ENCODE measurements around the gene MAP3K9.

Gene MAP3K9

DNA sequence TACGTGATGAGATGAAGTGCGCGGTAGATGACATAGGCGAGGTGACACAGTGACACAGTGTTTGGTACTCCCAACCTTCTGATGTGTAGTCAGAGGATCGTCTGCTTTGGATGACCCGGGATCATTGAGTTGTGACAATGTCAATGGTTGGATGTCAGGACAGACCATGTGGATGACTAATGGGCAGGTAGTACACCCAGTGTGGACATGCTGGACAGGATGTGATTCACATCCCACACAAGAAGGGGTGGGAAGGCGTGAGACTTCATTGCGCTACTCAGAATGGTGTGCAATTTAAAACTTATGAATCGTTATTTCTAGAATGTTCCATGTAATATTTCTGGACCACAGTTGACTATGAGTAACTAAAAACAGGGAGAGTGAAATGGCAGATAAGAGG, 23.8 kb downstream of the MAP3K9 start:
- TF ChIP-seq, protein P1, sequence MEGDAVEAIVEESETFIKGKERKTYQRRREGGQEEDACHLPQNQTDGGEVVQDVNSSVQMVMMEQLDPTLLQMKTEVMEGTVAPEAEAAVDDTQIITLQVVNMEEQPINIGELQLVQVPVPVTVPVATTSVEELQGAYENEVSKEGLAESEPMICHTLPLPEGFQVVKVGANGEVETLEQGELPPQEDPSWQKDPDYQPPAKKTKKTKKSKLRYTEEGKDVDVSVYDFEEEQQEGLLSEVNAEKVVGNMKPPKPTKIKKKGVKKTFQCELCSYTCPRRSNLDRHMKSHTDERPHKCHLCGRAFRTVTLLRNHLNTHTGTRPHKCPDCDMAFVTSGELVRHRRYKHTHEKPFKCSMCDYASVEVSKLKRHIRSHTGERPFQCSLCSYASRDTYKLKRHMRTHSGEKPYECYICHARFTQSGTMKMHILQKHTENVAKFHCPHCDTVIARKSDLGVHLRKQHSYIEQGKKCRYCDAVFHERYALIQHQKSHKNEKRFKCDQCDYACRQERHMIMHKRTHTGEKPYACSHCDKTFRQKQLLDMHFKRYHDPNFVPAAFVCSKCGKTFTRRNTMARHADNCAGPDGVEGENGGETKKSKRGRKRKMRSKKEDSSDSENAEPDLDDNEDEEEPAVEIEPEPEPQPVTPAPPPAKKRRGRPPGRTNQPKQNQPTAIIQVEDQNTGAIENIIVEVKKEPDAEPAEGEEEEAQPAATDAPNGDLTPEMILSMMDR (IDR thresholded peaks at IDR 0.05), result no peak
- Histone ChIP-seq H3K9ac (no peak overlapping the region), H2AFZ (no peak overlapping the region)

DNA sequence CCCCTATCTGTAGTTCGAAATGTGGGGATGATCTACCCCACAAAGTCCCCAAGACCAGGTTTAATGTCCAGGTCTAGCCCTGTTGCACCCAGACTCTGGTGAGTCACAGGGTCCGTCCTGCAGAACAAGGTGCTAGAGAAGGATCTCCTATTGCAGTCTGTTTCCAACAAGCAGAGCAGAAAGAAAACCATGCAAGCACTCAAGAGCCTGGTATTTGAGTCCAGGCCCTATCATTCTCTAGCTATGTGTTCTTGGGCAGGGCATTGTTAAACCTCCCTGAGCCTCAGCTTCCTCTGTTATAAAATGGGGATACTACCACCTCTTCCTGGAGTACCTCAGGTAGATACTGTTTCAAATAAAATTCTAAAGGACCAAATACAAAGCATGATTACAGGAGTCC, 24.4 kb downstream of the MAP3K9 start:
- Histone ChIP-seq H3K4me3 (ENCODE audit: low read depth, low read length) (no peak overlapping the region), H3K36me3 (ENCODE audit: control insufficient read depth, insufficient read depth, low read length) (no peaks in the 10 kb centered on the region), H3K4me2 (ENCODE audit: low read length) (no peak overlapping the region), H3K9me3 (ENCODE audit: control insufficient read depth, low read length) (no peaks in the 10 kb centered on the region), H2AFZ (no peak overlapping the region), H3K79me2 (peaks cover 7% of the 10 kb centered on the region), H3K4me1 (peaks cover 11% of the 10 kb centered on the region), H3K9ac (no peak overlapping the region), H3K27me3 (ENCODE audit: control insufficient read depth, insufficient read depth, low read length) (no peaks in the 10 kb centered on the region), H3K27ac (no peak overlapping the region)
- TF ChIP-seq, protein P1 (IDR thresholded peaks at IDR 0.05), result no peak

More for the DNA sequence above, 23.8 kb downstream of the MAP3K9 start:
- H3K4me1 ChIP-seq, result peaks cover 5% of the 10 kb centered on the region
- no peaks in the 10 kb centered on the region for H3K27me3 ChIP-seq (ENCODE audit: control insufficient read depth, insufficient read depth, low read length)
- no peak overlapping the region for H3K27ac ChIP-seq
- H3K36me3 ChIP-seq (ENCODE audit: control insufficient read depth, insufficient read depth, low read length), result no peaks in the 10 kb centered on the region
- peaks cover 5% of the 10 kb centered on the region for H3K79me2 ChIP-seq
- H3K4me3 ChIP-seq (ENCODE audit: low read depth, low read length), result no peak overlapping the region
- no peak overlapping the region for H3K4me2 ChIP-seq (ENCODE audit: low read length)
- H3K9me3 ChIP-seq (ENCODE audit: control insufficient read depth, low read length), result no peaks in the 10 kb centered on the region

DNA sequence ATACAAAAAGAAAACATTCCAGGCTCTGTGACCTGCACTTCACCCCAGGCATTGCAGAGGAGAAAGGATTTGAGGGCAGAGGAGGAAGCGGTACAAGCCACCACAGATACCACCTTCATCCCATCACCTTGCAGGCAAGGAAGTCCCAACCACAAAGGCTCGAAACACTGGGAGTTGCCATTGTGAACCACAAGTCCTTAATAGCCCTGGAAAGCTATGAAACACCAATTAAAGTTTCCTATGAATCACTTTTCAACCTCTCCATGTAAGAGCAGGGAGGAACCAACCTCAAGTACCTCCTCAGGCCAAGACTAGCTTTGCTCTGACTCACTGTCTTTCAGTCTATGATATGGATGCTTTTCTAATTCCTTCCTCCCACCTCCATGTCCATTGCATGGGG, 27.0 kb downstream of the MAP3K9 start:
- H3K27ac ChIP-seq, result no peak overlapping the region
- H2AFZ ChIP-seq, result no peak overlapping the region
- H3K4me1 ChIP-seq, result peaks cover 17% of the 10 kb centered on the region
- H3K4me2 ChIP-seq (ENCODE audit: low read length), result no peak overlapping the region
- no peak overlapping the region for H3K4me3 ChIP-seq (ENCODE audit: low read depth, low read length)
- no peaks in the 10 kb centered on the region for H3K9me3 ChIP-seq (ENCODE audit: control insufficient read depth, low read length)
- peaks cover 20% of the 10 kb centered on the region for H3K79me2 ChIP-seq
- no peaks in the 10 kb centered on the region for H3K36me3 ChIP-seq (ENCODE audit: control insufficient read depth, insufficient read depth, low read length)
- H3K27me3 ChIP-seq (ENCODE audit: control insufficient read depth, insufficient read depth, low read length), result no peaks in the 10 kb centered on the region
- TF ChIP-seq, protein P1 (IDR thresholded peaks at IDR 0.05), result no peak
- no peak overlapping the region for H3K9ac ChIP-seq

DNA sequence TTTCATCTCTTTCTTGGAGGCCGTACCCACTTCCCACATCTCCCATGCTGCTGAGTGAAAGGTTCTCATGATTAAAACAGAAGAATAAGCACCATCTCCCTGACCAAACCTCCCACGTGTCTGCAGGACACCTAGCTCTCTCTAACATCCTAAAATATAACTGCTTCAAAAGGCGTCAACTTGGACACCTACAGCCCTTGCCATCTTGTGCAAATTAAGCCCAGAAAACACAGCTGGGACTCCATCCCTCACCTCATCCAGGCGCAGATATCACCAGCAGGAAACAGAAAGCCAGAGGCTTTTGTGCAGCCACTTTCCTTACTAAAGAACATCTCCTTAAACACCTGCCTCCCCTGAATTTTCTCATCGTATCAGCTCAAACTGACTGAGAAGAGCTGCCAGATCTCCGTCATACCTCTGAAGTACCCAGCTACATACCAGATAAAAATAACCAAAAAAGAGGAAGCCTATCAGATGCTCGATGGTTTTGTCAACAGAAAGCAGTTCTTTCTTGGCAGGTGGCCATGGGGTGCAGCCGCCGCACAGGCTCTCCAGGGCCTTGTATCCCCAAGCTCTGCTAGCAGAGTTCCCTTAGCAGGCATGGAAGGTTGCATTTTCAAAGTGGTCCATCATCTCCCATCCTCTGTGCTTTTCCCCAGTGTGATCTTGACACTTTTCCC, 28.8 kb downstream of the MAP3K9 start:
- H3K9me3 ChIP-seq (ENCODE audit: control insufficient read depth, low read length), result no peaks in the 10 kb centered on the region
- H3K9ac ChIP-seq, result no peak overlapping the region
- H2AFZ ChIP-seq, result peak overlapping the region; percentile 5
- no peaks in the 10 kb centered on the region for H3K27me3 ChIP-seq (ENCODE audit: control insufficient read depth, insufficient read depth, low read length)
- H3K36me3 ChIP-seq (ENCODE audit: control insufficient read depth, insufficient read depth, low read length), result no peaks in the 10 kb centered on the region
- H3K79me2 ChIP-seq, result peaks cover 29% of the 10 kb centered on the region
- TF ChIP-seq, protein P1 (IDR thresholded peaks at IDR 0.05), result no peak
- peaks cover 14% of the 10 kb centered on the region for H3K4me1 ChIP-seq
- H3K27ac ChIP-seq, result no peak overlapping the region
- H3K4me2 ChIP-seq (ENCODE audit: low read length), result no peak overlapping the region
- no peak overlapping the region for H3K4me3 ChIP-seq (ENCODE audit: low read depth, low read length)

DNA sequence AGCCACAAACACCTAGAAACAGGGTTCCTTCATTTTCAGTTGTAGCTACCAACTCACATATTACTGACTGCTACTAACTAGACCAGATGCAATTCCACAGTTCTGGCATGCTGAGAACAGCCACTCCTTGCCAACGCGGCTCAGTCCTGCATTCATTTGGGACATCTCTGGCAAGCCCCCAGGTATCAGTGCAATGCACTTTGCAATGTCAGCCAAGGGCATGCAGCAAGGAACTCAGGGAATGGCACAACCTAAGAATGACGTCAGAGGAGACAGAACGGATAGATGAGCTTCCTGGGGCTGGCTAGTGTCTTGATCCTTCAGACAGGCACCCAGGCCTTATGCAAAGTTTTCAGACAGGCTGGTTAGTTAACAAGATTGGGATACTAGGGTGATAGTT, 29.6 kb downstream of the MAP3K9 start:
- Histone ChIP-seq H3K4me1 (peaks cover 14% of the 10 kb centered on the region), H3K4me3 (ENCODE audit: low read depth, low read length) (no peak overlapping the region), H2AFZ (no peak overlapping the region), H3K9me3 (ENCODE audit: control insufficient read depth, low read length) (no peaks in the 10 kb centered on the region), H3K27me3 (ENCODE audit: control insufficient read depth, insufficient read depth, low read length) (no peaks in the 10 kb centered on the region), H3K27ac (no peak overlapping the region), H3K36me3 (ENCODE audit: control insufficient read depth, insufficient read depth, low read length) (no peaks in the 10 kb centered on the region), H3K4me2 (ENCODE audit: low read length) (no peak overlapping the region), H3K79me2 (peaks cover 30% of the 10 kb centered on the region), H3K9ac (no peak overlapping the region)
- TF ChIP-seq, protein P1 (IDR thresholded peaks at IDR 0.05), result no peak

Data from parathyroid adenoma (tissue), 2 donors.